ENCODE data around the gene DACH2.

DACH2 gene

GRCh38 chrX:86241547-86241946 lies 93.3 kb downstream of the DACH2 start:
- no peak overlapping the region for H3K4me3 ChIP-seq (ENCODE audit: low read depth, low read length)
- TF ChIP-seq CTCF (IDR thresholded peaks at IDR 0.05; ENCODE audit: low read depth, low read length), result no peak

DNA sequence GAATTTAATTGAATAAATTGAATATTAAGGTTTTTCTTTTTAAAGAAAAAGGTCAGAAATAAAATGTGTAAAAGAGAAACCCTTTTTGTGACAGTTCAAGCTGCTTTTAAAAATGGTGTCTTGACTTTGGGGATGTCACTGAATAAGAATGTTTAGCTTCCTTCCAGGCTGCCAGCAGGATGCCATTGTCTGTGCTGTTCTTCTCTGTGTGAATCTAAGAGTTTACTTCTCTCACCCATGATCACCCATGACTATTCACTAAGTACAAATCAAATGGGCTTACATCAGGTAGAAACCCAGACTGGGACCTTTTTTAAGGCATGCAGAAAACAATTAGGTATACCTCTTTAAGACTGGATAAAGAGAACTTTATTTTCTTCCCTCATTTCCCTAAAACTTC lies 115.3 kb downstream of the DACH2 start:
- TF ChIP-seq CTCF (IDR thresholded peaks at IDR 0.05; ENCODE audit: low read depth, low read length), result no peak
- no peak overlapping the region for H3K4me3 ChIP-seq (ENCODE audit: low read depth, low read length)

GRCh38 chrX:86295293-86295692 lies 147.0 kb downstream of the DACH2 start:
- TF ChIP-seq CTCF (IDR thresholded peaks at IDR 0.05; ENCODE audit: low read depth, low read length), result no peak
- H3K4me3 ChIP-seq (ENCODE audit: low read depth, low read length), result no peak overlapping the region

GRCh38 chrX:86322913-86323312 lies 174.7 kb downstream of the DACH2 start:
- TF ChIP-seq CTCF (IDR thresholded peaks at IDR 0.05; ENCODE audit: low read depth, low read length), result no peak
- H3K4me3 ChIP-seq (ENCODE audit: low read depth, low read length), result no peak overlapping the region

DNA sequence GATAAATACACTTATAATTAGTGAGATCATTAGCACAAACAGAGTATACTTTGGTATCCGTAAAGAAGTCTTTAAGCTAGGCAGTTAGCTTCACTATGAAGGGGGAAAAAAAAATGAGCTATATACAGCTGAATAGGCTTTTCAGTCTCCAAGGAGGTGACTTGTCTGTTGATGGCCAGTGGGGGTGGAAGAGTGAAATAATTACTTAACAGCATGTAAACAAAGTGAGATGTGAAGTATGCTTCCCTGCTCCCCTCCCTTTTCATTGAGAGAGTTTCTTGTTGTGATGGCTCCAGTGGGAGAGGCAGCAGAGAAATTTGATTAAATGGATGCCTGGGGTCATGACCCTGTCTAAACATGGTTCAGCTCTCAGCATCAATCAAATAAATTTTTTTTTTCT lies 180.9 kb downstream of the DACH2 start:
- no peak for TF ChIP-seq CTCF (IDR thresholded peaks at IDR 0.05; ENCODE audit: low read depth, low read length)
- H3K4me3 ChIP-seq (ENCODE audit: low read depth, low read length), result no peak overlapping the region

DNA sequence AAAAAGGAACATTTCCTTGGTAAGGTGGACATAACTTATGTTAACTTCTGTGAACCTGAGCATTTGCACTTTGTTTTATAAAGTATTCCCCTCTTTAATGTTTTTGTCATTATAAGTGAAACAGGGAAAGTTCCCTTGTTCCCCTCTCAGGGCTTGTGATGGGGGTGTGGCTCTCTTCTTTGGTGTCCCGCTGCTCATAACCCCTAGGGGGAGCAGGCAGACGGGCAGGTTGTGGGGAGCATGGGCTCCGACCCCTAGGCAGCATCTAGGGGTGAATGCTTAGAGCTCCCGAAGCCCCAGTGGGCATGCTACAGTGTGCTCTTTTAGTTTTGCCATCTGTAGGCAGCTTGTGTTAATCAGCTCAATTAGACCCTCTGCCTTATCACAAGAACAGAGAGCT lies 200.4 kb downstream of the DACH2 start:
- no peak for TF ChIP-seq CTCF (IDR thresholded peaks at IDR 0.05; ENCODE audit: low read depth, low read length)
- no peak overlapping the region for H3K4me3 ChIP-seq (ENCODE audit: low read depth, low read length)

GRCh38 chrX:86349115-86349514 lies 200.9 kb downstream of the DACH2 start:
- H3K4me3 ChIP-seq (ENCODE audit: low read depth, low read length), result no peak overlapping the region
- TF ChIP-seq CTCF (IDR thresholded peaks at IDR 0.05; ENCODE audit: low read depth, low read length), result no peak

Measured in WI38 (cell line).